Stimulated activated CD4-positive, alpha-beta T cell treated with anti-CD3 and anti-CD28 coated beads, Interleukin-1b, Interleukin-23, amount 100 ng/mL, for 4 hours (primary cell): Measurements from ENCODE around the gene DNAJB5.

Experiments used
- DNase-seq, 2 donors: peaks; one replicate each; pipeline ENCODE4 v3.0.0-alpha.2; 2020; ENCODE audit warnings: low read depth in 2 of 2

The DNAJB5 gene

GRCh38 chr9:34984049-34984448, 5.5 kb upstream of the DNAJB5 start:
- no peak for DNase-seq

- DNase-seq: peak in 1 of 2 donors; percentile 36
Measured at GRCh38 chr9:34985311-34985899, 4.1 kb upstream of the DNAJB5 start.

GRCh38 chr9:34986540-34987047, 3.0 kb upstream of the DNAJB5 start:
- DNase-seq: peak; percentile 37 to 61

- DNase-seq: no peak
Measured at GRCh38 chr9:34987160-34987901, 2.2 kb upstream of the DNAJB5 start.

GRCh38 chr9:34988218-34989002, 1.1 kb upstream of the DNAJB5 start:
- peak; percentile 33 to 48 for DNase-seq

- DNase-seq: peak; percentile 33 to 41
Measured at GRCh38 chr9:34989946-34990635, 546 bp downstream of the DNAJB5 start.

GRCh38 chr9:34990908-34991606, 1.5 kb downstream of the DNAJB5 start:
- no peak for DNase-seq

GRCh38 chr9:34991607-34992375, 2.2 kb downstream of the DNAJB5 start:
- DNase-seq: no peak

GRCh38 chr9:34992376-34992951, 2.9 kb downstream of the DNAJB5 start:
- peak; percentile 57 to 67 for DNase-seq

GRCh38 chr9:34993502-34994259, 4.1 kb downstream of the DNAJB5 start:
- DNase-seq: no peak

GRCh38 chr9:34994260-34994899, 4.8 kb downstream of the DNAJB5 start:
- DNase-seq: no peak

- DNase-seq: no peak
Measured at GRCh38 chr9:34994900-34995669, 5.5 kb downstream of the DNAJB5 start.

- DNase-seq: no peak
Measured at GRCh38 chr9:34995670-34996060, 6.1 kb downstream of the DNAJB5 start.

- DNase-seq: no peak
Measured at GRCh38 chr9:34996181-34996904, 6.8 kb downstream of the DNAJB5 start.

GRCh38 chr9:34996905-34997279, 7.3 kb downstream of the DNAJB5 start:
- DNase-seq: no peak

GRCh38 chr9:34997379-34997781, 7.8 kb downstream of the DNAJB5 start:
- DNase-seq: no peak

- DNase-seq: no peak
Measured at GRCh38 chr9:34998266-34998665, 8.7 kb downstream of the DNAJB5 start.
